ENCODE results near the gene TRABD. TPM values are rescaled to one million over a fixed set of nuclear protein-coding genes. Genes with fewer than 3 reads are reported as not detected.

Gene TRABD
- total RNA-seq, 2 experiments from 2014 or later: 112 to 138 TPM

GRCh38 chr22:50208430-50208938 lies 22.8 kb downstream of the TRABD start:
- Mint-ChIP-seq H3K4me3 (no peak overlapping the region), H3K27me3 (no peaks in the 10 kb centered on the region), H3K4me1 (peaks cover 13% of the 10 kb centered on the region), H3K27ac (peak overlapping the region; percentile 36), H3K36me3 (ENCODE audit: low read depth) (peaks cover 32% of the 10 kb centered on the region), H3K9me3 (no peaks in the 10 kb centered on the region)
- ChIA-PET POLR2A (no interaction called here), CTCF (interaction anchor here (0.6 to 1.1 kb wide), 3 partner anchors 10 to 269 kb away, joined by 3 to 4 read pairs (median 3); no protein-coding TSS in a partner anchor)
- no peak for DNase-seq

GRCh38 chr22:50208939-50209892 lies 23.5 kb downstream of the TRABD start:
- H3K27ac Mint-ChIP-seq: no peak overlapping the region
- no peaks in the 10 kb centered on the region for H3K9me3 Mint-ChIP-seq
- peaks cover 9% of the 10 kb centered on the region for H3K4me1 Mint-ChIP-seq
- H3K27me3 Mint-ChIP-seq: no peaks in the 10 kb centered on the region
- CTCF ChIA-PET: interaction anchor here (0.5 to 1.1 kb wide), 4 partner anchors 9 to 270 kb away, joined by 3 to 4 read pairs (median 4); no protein-coding TSS in a partner anchor
- H3K4me3 Mint-ChIP-seq: no peak overlapping the region
- POLR2A ChIA-PET: no interaction called here
- DNase-seq: no peak
- H3K36me3 Mint-ChIP-seq (ENCODE audit: low read depth): peaks cover 29% of the 10 kb centered on the region

GRCh38 chr22:50209893-50210292 lies 24.2 kb downstream of the TRABD start:
- peak; percentile 81 for DNase-seq
- H3K9me3 Mint-ChIP-seq: no peaks in the 10 kb centered on the region
- POLR2A ChIA-PET: no interaction called here
- H3K27ac Mint-ChIP-seq: no peak overlapping the region
- H3K4me3 Mint-ChIP-seq: no peak overlapping the region
- peaks cover 32% of the 10 kb centered on the region for H3K36me3 Mint-ChIP-seq (ENCODE audit: low read depth)
- peaks cover 7% of the 10 kb centered on the region for H3K4me1 Mint-ChIP-seq
- CTCF ChIA-PET: no interaction called here
- H3K27me3 Mint-ChIP-seq: no peaks in the 10 kb centered on the region

GRCh38 chr22:50210378-50211139 lies 24.8 kb downstream of the TRABD start:
- no peak for DNase-seq
- H3K27ac Mint-ChIP-seq: no peak overlapping the region
- no peaks in the 10 kb centered on the region for H3K27me3 Mint-ChIP-seq
- no peaks in the 10 kb centered on the region for H3K9me3 Mint-ChIP-seq
- peaks cover 34% of the 10 kb centered on the region for H3K36me3 Mint-ChIP-seq (ENCODE audit: low read depth)
- peaks cover 5% of the 10 kb centered on the region for H3K4me1 Mint-ChIP-seq
- ChIA-PET CTCF (interaction anchor here (1.6 kb wide), 1 partner anchor 62 kb away, joined by 5 read pairs; no protein-coding TSS in a partner anchor), POLR2A (no interaction called here)
- H3K4me3 Mint-ChIP-seq: no peak overlapping the region

- ChIA-PET CTCF (interaction anchor here (0.7 to 1.6 kb wide), 2 partner anchors 36 to 63 kb away, joined by 5 read pairs; no protein-coding TSS in a partner anchor), POLR2A (no interaction called here)
- peaks cover 35% of the 10 kb centered on the region for H3K36me3 Mint-ChIP-seq (ENCODE audit: low read depth)
- H3K27ac Mint-ChIP-seq: peak overlapping the region; percentile 10
- no peaks in the 10 kb centered on the region for H3K27me3 Mint-ChIP-seq
- no peaks in the 10 kb centered on the region for H3K9me3 Mint-ChIP-seq
- no peak for DNase-seq
- H3K4me1 Mint-ChIP-seq: peaks cover 5% of the 10 kb centered on the region
- H3K4me3 Mint-ChIP-seq: no peak overlapping the region
Measured at GRCh38 chr22:50211147-50211546, 25.4 kb downstream of the TRABD start.

- no peaks in the 10 kb centered on the region for H3K27me3 Mint-ChIP-seq
- no peaks in the 10 kb centered on the region for H3K9me3 Mint-ChIP-seq
- peaks cover 5% of the 10 kb centered on the region for H3K4me1 Mint-ChIP-seq
- ChIA-PET CTCF (no interaction called here), POLR2A (no interaction called here)
- DNase-seq: no peak
- H3K4me3 Mint-ChIP-seq: no peak overlapping the region
- peak overlapping the region; percentile 13 for H3K27ac Mint-ChIP-seq
- H3K36me3 Mint-ChIP-seq (ENCODE audit: low read depth): peaks cover 37% of the 10 kb centered on the region
Measured at GRCh38 chr22:50213263-50213662, 27.6 kb downstream of the TRABD start.

GRCh38 chr22:50215297-50216054 lies 29.8 kb downstream of the TRABD start:
- H3K36me3 Mint-ChIP-seq (ENCODE audit: low read depth): peaks cover 31% of the 10 kb centered on the region
- POLR2A ChIA-PET: no interaction called here
- no peaks in the 10 kb centered on the region for H3K27me3 Mint-ChIP-seq
- no peak overlapping the region for H3K4me3 Mint-ChIP-seq
- H3K9me3 Mint-ChIP-seq: no peaks in the 10 kb centered on the region
- peaks cover 1% of the 10 kb centered on the region for H3K4me1 Mint-ChIP-seq
- no peak overlapping the region for H3K27ac Mint-ChIP-seq
- CTCF ChIA-PET: interaction anchor here (0.8 kb wide), 1 partner anchor 66 kb away, joined by 3 read pairs; no protein-coding TSS in a partner anchor
- DNase-seq: no peak

- Mint-ChIP-seq H3K36me3 (ENCODE audit: low read depth) (peaks cover 31% of the 10 kb centered on the region), H3K27me3 (no peaks in the 10 kb centered on the region), H3K4me1 (peaks cover under 1% of the 10 kb centered on the region), H3K9me3 (no peaks in the 10 kb centered on the region), H3K27ac (no peak overlapping the region), H3K4me3 (no peak overlapping the region)
- CTCF ChIA-PET: interaction anchor here (0.8 kb wide), 1 partner anchor 67 kb away, joined by 3 read pairs; no protein-coding TSS in a partner anchor
- POLR2A ChIA-PET: no interaction called here
- DNase-seq: no peak
Measured at GRCh38 chr22:50216055-50216683, 30.5 kb downstream of the TRABD start.

GRCh38 chr22:50216684-50217520 lies 31.2 kb downstream of the TRABD start:
- no peaks in the 10 kb centered on the region for H3K9me3 Mint-ChIP-seq
- H3K4me3 Mint-ChIP-seq: no peak overlapping the region
- H3K27ac Mint-ChIP-seq: no peak overlapping the region
- H3K4me1 Mint-ChIP-seq: no peaks in the 10 kb centered on the region
- ChIA-PET CTCF (no interaction called here), POLR2A (no interaction called here)
- no peak for DNase-seq
- H3K36me3 Mint-ChIP-seq (ENCODE audit: low read depth): peaks cover 31% of the 10 kb centered on the region
- no peaks in the 10 kb centered on the region for H3K27me3 Mint-ChIP-seq

GRCh38 chr22:50217543-50218152 lies 31.9 kb downstream of the TRABD start:
- DNase-seq: no peak
- Mint-ChIP-seq H3K27me3 (no peaks in the 10 kb centered on the region), H3K36me3 (ENCODE audit: low read depth) (peaks cover 28% of the 10 kb centered on the region), H3K27ac (no peak overlapping the region), H3K4me3 (no peak overlapping the region), H3K9me3 (no peaks in the 10 kb centered on the region), H3K4me1 (no peaks in the 10 kb centered on the region)
- POLR2A ChIA-PET: interaction anchor here (0.5 kb wide), 1 partner anchor 141 kb away, joined by 3 read pairs; no protein-coding TSS in a partner anchor
- CTCF ChIA-PET: interaction anchor here (1.2 kb wide), 1 partner anchor 9 kb away, joined by 4 read pairs; no protein-coding TSS in a partner anchor

Data from activated CD4-positive, alpha-beta T cell treated with anti-CD3 and anti-CD28 coated beads, Interleukin-2, amount 10 ng/mL, durations not matched to agents 7 days and 5 days (primary cell).